Measurements from ENCODE around the gene POLR3C. TPM values are rescaled to one million over a fixed set of nuclear protein-coding genes. Genes with fewer than 3 reads are reported as not detected.
"Not testable (repeated sequence)": the region's sequence is repeated elsewhere in the genome, so short reads cannot be mapped to it uniquely, and the experiment has no call there.

Gene POLR3C
- polyA plus RNA-seq, 1 experiment: 56.7 TPM

DNA sequence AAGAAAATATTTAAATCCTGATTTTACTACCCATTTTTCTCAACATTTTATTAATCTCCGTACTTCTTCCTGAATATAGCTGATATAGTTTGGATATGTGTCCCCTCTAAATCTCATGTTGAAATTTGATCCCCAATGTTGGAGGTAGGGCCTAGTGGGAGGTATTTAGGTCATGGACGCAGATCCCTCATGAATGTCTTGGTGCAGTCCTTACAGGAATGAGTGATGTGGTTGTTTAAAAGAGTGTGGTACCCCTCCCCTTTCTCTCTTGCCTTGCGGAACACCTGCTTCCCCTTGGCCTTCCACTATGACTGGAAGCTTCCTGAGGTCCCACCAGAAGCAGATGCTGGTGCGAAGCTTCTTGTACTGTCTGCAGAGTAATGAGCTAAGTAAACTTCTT is 17.6 kb upstream of the POLR3C start:
- POLR2A ChIA-PET: no interaction called here
- H3K36me3 ChIP-seq (ENCODE audit: control insufficient read depth, insufficient read depth, low read length): no peaks in the 10 kb centered on the region
- CTCF ChIA-PET: interaction anchor here (1.2 kb wide), 1 partner anchor 86 kb away, joined by 3 read pairs; no protein-coding TSS in a partner anchor

DNA sequence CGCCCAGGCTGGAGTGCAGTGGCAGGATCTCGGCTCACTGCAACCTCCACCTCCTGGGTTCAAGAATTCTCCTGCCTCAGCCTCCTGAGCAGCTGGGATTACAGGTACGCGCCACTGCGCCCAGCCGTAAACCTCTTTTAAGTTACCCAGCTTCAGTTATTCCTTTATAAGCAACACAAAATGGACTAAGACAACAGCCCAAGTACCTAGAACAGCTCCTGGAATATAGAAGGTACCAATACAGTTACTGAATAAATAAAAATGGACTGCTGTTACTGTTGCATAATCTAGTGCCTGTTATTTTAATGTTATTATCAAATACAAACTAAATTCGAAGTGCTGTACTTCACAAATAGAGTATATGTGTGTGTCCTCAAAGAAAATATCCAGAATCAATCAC is 17.2 kb upstream of the POLR3C start:
- CTCF ChIA-PET: no interaction called here
- no peaks in the 10 kb centered on the region for H3K36me3 ChIP-seq (ENCODE audit: control insufficient read depth, insufficient read depth, low read length)
- H3K27me3 ChIP-seq (ENCODE audit: control insufficient read depth, insufficient read depth, low read length): no peaks in the 10 kb centered on the region
- DNase-seq (ENCODE audit: low read depth): no peak
- no peak overlapping the region for H3K4me3 ChIP-seq (ENCODE audit: low read depth, low read length)
- POLR2A ChIA-PET: no interaction called here
- TF ChIP-seq, protein P1, sequence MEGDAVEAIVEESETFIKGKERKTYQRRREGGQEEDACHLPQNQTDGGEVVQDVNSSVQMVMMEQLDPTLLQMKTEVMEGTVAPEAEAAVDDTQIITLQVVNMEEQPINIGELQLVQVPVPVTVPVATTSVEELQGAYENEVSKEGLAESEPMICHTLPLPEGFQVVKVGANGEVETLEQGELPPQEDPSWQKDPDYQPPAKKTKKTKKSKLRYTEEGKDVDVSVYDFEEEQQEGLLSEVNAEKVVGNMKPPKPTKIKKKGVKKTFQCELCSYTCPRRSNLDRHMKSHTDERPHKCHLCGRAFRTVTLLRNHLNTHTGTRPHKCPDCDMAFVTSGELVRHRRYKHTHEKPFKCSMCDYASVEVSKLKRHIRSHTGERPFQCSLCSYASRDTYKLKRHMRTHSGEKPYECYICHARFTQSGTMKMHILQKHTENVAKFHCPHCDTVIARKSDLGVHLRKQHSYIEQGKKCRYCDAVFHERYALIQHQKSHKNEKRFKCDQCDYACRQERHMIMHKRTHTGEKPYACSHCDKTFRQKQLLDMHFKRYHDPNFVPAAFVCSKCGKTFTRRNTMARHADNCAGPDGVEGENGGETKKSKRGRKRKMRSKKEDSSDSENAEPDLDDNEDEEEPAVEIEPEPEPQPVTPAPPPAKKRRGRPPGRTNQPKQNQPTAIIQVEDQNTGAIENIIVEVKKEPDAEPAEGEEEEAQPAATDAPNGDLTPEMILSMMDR (IDR thresholded peaks at IDR 0.05; ENCODE audit: insufficient read depth, low read depth, low read length): no peak

More for the DNA sequence above, 17.6 kb upstream of the POLR3C start:
- Histone ChIP-seq H3K27me3 (ENCODE audit: control insufficient read depth, insufficient read depth, low read length) (no peaks in the 10 kb centered on the region), H3K4me3 (ENCODE audit: low read depth, low read length) (no peak overlapping the region)
- DNase-seq (ENCODE audit: low read depth): no peak
- TF ChIP-seq, protein P1 (IDR thresholded peaks at IDR 0.05; ENCODE audit: insufficient read depth, low read depth, low read length): no peak

DNA sequence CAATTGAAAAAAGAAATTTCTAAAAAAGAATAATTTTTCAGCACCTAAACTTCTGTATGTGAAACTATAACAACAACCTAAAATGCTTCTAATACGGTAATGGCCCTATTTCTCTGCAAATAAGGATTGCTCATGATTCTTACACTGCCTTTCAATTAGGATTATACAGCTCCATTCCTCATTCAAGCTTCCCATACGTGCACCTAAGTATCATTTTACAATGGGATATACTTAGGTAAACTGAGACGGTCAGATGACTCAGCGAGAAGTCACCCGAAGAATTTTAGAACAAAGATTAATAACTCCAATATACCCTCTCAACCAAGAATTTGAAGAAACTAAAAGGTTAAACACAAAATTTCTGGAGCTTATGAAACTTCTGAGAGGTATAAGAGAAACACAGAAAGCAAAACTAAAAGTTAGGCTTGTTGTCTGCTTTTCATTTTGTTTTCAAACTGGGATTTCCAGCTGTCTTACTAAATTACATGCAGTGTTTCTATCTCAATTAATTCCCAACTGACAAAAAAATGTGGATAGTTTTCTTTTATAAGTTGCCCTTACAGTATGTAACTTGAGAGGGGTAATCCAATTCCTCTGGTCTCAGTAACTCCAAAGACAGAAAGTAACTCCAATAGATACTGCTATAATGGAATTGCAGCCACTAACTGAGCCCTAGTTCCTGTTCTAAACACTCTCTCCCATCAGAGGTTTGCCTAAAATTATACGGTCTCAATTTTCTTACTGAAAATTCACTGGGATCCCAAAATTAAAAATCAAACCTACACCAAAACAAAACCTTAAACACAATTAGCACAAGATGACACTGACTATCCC is 10.8 kb upstream of the POLR3C start:
- H3K36me3 ChIP-seq (ENCODE audit: control insufficient read depth, insufficient read depth, low read length); POLR2A ChIA-PET; CTCF ChIA-PET; DNase-seq (ENCODE audit: low read depth); H3K27me3 ChIP-seq (ENCODE audit: control insufficient read depth, insufficient read depth, low read length); H3K4me3 ChIP-seq (ENCODE audit: low read depth, low read length): not testable (repeated sequence)

DNA sequence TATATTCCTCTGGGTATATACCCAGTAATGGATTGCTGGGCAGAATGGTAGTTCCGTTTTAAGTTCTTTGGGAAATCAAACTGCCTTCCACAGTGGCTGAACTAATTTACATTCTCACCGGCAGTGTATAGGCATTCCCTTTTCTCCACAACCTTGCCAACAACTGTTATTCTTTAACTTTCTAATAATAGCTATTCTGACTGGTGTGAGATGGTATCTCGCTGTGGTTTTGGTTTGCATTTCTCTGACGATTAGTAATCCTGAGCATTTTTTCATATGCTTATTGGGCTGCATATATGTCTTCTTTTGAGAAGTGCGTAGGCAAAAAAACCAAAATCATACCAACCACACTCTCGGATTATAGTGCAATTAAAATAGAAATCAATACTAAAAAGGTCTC is 5.9 kb upstream of the POLR3C start:
- DNase-seq (ENCODE audit: low read depth): peak; percentile 31
- H3K4me3 ChIP-seq (ENCODE audit: low read depth, low read length); H3K27me3 ChIP-seq (ENCODE audit: control insufficient read depth, insufficient read depth, low read length); POLR2A ChIA-PET; CTCF ChIA-PET; H3K36me3 ChIP-seq (ENCODE audit: control insufficient read depth, insufficient read depth, low read length): not testable (repeated sequence)

DNA sequence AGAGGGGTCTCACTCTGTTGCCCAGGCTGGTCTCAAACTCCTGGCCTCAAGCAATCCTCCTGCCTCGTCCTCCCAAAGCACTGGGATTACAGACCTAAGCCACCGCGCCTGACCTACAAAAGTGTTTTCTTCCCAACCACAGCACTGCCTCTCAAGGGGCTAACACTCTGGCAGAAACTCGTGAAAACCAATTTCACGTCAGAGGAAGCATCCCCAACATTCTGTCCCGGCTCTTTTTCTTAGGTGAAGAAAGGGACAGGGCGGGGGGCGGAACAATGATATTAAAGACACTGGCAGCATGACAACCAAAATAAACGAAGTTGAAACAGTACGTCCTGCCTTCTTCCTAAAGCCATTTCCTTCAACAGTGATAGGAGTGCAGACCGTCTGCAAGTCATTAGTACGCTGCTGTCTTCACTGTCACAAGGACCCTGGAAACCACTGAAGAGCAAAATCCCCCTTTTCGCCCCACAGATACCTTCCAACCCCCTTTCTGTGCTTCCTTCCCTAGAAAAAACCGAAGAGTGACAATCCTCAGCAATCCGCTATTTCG is 1.1 kb upstream of the POLR3C start:
- DNase-seq (ENCODE audit: low read depth); CTCF ChIA-PET; H3K36me3 ChIP-seq (ENCODE audit: control insufficient read depth, insufficient read depth, low read length); H3K27me3 ChIP-seq (ENCODE audit: control insufficient read depth, insufficient read depth, low read length); POLR2A ChIA-PET: not testable (repeated sequence)
- peak overlapping the region; percentile 14 for H3K4me3 ChIP-seq (ENCODE audit: low read depth, low read length)

GRCh38 chr1:145824499-145824842 is 471 bp downstream of the POLR3C start:
- TF ChIP-seq, protein P1 (IDR thresholded peaks at IDR 0.05; ENCODE audit: insufficient read depth, low read depth, low read length): no peak
- ChIA-PET POLR2A (no interaction called here), CTCF (interaction anchor here (0.9 to 4.0 kb wide), 5 partner anchors 12 to 99 kb away, joined by 3 to 36 read pairs (median 4); partner anchors contain the start of gene NUDT17)
- H3K27me3 ChIP-seq (ENCODE audit: control insufficient read depth, insufficient read depth, low read length): no peaks in the 10 kb centered on the region
- H3K4me3 ChIP-seq (ENCODE audit: low read depth, low read length): peak overlapping the region; percentile 50
- no peak for DNase-seq (ENCODE audit: low read depth)
- peaks cover 11% of the 10 kb centered on the region for H3K36me3 ChIP-seq (ENCODE audit: control insufficient read depth, insufficient read depth, low read length)

All from BJ (cell line).